GM19372 (cell line): ENCODE data around the gene GPR25.
A peak's percentile ranks its signal among the peaks of the same experiment; 100 is the strongest.

Experiments used
- ATAC-seq: cut with Tn5 transposase; IDR thresholded peaks from one replicate; pipeline ENCODE4 v1.9.1; 2021; ENCODE audit warnings: mild to moderate bottlenecking, low read depth, moderate library complexity; ENCODE audit not compliant: unreplicated experiment

The GPR25 gene

DNA sequence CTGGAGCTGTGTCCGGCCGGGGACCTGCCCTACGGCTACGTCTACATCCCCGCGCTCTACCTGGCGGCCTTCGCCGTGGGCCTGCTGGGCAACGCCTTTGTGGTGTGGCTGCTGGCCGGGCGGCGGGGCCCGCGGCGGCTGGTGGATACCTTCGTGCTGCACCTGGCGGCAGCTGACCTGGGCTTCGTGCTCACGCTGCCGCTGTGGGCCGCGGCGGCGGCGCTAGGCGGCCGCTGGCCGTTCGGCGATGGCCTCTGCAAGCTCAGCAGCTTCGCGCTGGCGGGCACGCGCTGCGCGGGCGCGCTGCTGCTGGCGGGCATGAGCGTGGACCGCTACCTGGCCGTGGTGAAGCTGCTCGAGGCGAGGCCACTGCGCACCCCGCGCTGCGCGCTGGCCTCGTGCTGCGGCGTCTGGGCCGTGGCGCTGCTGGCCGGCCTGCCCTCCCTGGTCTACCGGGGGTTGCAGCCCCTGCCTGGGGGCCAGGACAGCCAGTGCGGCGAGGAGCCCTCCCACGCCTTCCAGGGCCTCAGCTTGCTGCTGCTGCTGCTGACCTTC, 412 bp downstream of the GPR25 start:
- ATAC-seq, result no peak

DNA sequence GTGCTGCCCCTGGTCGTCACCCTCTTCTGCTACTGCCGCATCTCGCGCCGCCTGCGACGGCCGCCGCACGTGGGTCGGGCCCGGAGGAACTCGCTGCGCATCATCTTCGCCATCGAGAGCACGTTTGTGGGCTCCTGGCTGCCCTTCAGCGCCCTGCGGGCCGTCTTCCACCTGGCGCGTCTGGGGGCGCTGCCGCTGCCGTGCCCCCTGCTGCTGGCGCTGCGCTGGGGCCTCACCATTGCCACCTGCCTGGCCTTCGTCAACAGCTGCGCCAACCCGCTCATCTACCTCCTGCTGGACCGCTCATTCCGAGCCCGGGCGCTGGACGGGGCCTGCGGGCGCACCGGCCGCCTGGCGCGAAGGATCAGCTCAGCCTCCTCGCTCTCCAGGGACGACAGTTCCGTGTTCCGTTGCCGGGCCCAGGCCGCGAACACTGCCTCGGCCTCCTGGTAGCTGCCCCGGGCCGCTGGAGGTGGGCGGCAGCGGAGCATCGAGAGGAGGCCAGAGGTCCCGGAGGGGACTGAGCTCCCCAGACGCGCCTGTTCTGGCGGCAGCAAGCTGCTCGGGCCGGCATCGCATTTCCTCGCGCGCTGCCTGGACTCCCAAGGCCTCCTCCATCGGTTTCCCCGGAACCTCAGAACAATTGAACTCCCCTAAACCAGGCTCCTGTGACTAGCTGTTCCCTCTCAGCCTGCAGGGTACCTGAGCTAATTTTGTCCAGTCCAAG, 1.1 kb downstream of the GPR25 start:
- no peak for ATAC-seq

DNA sequence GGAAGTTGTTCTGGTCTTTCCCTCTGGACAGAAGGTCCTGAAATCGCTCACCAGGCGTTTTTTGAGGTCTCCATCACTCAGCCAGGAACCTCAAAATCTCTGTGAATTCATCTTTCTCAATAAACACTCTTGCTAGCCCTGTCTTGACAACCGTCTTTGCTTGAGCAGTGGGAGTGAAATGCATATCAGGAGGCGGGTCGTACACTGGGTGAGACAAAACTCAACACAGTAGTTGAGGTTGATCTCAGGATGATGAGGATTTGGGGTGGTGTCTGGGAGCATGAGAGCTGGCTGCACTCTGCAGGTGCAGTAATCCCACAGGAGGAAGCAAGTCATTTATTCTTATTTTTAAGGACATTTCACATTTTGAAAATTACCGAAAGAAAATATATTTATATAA, 1.9 kb downstream of the GPR25 start:
- no peak for ATAC-seq

DNA sequence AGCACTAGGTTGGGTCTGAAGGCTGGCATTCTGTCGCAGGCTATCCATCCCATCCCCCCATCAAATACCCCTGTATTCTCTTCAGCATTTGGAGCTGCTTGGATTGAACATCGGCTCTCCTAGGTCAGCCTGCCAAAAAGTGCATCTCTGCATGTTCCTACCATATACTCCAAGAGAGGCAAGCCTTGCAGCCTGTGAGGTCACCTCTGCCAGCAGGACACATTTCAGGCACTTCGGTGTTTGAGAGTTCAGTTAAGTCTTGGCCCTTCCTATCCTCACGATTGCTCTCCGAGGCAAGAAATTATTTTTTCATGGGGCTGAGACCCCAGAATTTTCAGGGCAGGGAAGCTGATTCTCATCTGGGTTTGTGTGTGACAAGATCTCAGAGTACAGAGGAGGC, 2.6 kb downstream of the GPR25 start:
- ATAC-seq, result no peak

DNA sequence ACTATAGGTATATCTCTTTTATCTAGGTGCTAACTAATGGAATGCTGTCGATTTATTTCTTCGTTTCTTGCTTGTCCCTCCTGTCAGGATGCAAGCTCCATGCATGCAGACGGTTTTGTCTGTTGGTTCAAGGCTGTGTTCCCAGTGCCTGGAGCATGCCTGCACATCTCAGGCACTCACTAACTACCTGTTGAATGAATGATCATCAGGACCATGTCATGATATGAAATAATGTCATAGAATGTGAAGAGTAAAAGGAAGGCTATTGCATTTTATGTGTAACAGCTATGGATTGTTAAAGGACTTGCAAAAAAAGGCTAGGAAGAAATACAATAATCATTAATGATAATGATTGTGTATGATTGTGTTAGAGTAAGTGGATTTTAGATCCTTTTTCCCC, 4.2 kb downstream of the GPR25 start:
- no peak for ATAC-seq

DNA sequence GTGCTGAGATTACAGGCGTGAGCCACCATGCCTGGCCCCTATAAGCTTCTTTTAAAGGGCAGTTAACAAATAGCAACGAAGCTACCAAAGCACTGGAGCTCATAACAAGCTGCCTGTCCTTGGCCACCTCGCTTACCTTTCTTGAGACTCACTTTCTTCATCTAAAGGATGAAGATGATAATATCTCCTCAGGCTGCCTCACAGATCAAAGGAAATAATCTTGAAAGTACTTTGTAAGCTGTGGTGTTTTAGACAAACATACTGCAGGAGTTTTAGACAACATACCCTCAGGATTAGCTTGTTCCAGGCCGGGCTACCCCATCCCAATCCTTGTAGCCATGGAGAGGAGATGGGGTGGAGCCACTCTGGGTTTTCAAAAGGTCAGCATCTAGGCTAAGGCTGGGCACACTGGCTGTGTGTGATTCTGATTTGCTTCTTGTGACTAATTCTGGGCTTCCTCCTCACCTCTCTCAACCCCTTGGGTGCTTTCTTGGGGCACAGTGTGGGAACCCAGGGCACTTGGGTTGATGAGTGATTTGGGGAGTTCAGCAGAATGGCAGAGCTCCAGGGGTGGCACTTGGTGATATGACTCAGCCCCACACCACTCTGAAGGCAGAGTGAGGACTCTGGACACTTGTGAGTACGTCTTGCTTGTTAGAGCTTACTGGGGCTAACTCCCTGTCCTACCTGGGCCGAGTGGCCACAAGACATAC, 5.2 kb downstream of the GPR25 start:
- no peak for ATAC-seq

DNA sequence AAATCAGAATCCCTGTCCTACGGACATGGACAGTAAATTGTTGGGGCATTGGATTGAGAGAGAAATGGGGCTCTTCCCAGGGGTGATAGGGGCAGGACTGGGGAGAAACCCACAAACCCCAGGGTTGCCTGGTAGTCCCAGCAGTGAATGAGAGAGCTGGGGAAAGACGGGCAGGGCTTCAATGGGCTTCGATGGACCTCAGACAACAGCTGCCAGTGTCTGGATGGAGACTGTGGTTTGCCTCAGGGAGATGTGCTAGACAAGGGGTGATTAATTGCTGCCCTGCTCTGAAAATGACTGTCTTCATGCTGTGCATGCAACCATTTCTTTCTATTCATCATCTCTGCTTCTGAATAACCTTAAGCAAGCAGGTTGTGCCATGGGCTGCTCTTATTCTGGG, 7.4 kb downstream of the GPR25 start:
- no peak for ATAC-seq

DNA sequence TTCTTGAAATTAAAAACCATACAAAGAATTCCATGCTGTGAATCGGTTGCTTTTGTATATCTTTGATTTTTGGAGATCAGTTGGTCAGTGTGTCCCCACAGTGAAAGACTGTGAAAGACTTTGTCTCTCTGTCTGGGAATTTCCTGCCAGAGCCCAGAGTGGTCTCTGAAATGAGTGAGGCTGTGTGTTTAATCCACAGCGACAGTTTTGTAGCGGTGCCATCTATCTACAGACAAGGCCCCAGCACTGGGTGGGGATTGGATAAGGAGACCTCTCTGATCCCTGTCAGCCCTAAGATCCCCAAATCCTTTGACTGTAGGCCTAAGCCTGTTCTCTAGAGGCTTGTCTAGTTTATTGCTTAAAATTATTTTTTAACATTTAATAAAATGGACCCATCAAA, 10.3 kb downstream of the GPR25 start:
- ATAC-seq, result no peak

DNA sequence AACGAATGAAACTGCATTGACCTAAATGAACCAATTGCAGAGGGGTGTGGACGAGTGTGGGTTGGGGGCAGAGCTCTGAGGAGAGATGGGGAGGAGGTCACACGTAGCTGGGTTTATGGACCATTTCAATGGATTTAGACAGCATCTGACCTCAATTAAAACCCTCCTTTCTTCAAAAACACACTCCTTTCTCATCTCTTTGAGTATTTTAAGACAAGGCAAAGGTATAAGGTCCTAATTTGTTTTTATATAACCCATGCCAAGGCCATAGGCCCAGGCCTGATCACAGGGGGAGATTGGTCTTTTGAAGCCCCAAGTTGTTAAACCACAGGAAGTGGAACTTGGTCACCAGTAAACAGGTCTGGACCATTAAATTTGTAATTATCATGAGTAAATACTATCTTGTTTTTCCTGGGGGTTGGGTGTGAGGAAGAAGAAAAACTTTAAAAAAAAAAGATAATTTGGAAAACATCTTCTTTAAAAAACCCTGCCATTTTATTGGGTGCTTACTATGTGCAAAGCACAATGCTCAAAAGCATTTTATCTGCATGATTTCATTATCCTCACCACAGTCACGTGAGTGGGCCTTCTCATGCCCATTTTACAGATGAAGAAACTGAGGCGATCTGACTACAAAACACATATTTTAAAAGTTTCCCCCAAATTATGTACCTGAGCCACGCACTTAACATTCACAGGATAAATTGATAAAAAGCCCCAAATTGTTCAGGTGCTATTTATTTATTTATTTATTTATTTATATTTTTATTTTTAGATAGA, 13.0 kb downstream of the GPR25 start:
- ATAC-seq, result no peak

DNA sequence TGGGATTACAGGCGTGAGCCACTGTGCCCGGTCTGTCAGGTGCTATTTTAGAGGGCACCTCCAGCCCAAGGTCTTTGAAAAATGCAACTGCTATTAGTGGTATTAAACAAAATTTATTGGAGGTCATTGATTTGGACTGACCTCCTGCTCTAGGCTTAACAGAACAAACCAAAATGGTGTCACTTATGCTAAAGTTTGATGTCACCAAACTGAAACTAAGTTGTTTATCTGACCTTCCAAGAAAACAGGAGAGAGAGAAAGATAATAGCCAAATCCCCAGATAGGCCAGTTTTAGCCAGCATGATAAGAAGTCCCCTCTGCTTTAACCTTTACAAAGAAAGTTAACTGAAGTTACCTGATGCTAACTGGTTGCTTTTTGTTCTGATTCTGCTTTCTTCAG, 13.8 kb downstream of the GPR25 start:
- ATAC-seq, result no peak

DNA sequence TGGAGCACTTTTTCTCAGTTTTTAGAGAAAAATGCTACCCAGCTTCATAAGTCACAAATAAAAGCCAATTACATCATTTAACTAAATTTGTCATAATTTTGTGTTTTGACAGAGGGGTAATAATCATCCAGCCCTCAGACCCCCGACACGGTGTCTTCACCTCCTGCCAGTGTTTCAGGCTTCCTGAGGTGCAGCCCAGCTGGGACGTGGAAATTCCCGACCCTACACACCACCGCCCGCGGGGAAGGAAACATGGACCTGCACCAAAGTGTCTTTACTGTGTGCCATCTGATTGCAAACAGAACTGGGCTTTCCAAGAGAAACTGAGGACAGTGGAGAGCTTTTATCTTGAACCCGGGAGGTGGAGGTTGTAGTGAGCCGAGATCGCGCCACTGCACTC, 14.3 kb downstream of the GPR25 start:
- no peak for ATAC-seq

DNA sequence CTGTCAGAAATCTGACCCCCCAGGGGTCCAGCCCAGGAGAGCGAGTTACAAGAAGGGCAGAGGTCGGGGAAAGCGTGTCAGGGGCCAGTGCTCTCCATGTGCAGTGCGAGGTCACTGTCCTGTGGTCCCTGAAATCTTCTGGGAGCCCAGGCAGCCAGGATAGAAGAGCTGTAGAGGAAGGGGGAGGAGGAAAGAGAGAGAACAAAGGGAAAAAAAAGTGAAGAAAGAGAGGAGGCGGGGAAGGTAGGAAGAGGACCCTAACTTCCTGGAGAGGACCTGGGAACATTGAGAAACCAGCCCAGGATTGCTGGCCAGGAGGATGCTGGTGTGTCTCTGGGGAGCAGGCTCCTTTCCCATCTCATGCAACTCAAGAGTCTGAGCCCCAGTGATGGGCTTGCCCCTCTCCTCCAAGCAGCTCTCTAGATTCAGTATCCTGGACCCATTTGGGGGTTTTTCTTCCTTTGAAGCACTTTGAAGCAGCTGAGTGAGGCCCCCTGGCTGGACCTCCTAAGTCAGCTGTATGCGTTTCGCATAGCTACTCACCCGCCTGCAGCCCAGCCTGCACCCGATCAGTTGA, 15.1 kb downstream of the GPR25 start:
- ATAC-seq, result no peak

DNA sequence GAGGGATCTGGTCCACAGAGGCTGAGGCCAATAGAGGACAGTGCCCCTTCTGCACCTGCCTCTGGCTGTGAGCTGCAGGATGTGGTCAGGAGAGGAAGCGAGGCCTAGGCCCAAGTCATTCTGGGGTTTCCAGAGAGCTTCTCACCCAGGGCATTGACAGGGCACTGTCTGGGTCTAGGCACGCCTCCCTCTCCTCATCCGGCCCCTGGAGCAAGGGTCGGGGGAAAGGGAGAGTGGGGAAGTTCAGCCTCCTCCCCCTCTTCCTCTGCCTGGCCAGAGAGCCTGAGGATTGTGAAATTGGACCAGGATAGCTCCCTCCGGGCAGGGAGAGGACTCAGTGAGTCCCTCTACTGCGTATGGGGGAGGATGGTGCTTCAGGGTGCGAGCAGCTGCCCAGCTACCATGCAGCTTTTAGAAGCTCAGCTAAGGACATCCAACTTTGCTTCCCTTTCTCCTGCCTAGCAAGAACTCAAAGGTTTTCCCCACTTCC, 15.6 kb downstream of the GPR25 start:
- ATAC-seq, result peak; percentile 88

DNA sequence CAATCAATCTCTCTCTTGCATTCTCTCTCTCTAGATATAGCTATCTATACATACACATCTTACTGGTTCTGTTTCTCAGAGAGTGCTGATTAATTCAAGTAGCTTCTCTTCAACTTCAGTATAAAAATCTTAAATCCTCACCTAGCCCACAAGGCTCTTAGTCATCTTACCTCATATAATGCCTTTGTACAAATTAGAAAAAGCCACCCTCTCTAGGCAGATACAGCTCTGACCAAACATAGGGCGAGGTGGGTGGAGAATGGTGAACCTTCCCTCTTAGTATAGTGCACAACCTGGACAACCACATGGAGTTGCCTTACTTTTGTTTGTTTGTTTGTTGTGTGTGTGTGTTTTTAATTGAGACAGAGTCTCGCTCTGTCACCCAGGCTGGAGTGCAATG, 16.8 kb downstream of the GPR25 start:
- no peak for ATAC-seq

DNA sequence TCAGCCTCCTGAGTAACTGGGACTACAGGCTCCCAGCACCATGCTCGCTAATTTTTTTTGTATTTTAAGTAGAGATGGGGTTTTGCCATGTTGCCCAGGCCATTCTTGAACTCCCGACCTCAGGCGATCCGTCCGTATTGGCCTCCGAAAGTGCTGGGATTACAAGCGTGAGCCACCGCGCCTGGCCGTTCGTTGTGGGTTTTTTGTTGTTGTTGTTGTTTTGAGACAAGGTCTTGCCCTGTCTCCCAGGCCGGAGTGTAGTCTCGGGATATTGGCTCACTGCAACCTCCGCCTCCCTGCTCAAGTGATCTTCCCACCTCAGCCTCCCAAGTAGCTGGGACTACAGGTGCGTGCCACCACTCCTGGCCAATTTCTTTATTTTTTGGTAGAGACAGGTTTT, 17.2 kb downstream of the GPR25 start:
- no peak for ATAC-seq

DNA sequence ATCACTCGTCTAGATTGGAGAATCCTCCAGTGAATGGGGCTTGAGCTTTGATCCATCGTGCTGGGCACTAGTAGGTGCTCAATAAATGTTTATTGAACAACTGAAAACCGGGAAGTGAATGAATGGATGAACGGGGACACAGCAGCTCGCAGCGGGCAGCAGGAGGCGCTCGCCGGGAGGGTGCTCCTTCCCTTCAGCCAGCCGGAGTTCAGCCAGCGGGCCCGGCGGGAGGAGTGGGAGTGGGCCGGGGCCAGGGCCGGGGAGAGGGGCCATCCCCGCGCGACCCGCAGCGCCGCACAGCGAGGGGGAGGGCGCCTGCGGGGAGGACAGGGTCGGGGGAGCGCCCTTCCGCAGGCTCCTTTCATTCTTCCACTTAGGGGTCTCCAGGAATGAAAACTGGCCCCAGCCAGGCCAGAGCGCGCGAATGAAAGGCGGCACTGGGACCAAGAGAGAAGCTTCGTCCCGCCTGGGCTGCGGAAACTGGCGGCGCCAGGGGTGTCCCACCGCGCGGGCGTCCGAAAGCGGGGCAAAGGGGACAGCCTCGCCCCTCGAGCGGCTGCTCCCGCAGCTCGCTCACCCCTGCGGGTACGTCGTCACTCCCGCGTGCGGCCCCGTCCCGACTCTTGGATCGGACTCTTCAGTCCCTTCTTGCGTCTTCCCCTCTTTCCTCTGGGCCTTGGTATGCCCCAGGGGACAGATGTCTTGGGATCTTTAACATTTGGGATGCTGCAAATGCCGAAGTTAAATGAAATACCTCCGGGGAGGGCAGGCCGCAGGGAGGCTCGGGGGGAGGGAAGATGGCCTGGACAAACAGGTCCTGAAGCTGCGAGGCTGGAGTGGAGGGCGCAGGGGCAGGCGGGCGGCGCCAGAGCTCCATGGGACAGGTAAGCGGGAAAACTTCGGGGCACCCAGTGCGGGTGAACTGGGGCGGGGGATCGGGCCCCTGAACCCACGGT, 18.3 kb downstream of the GPR25 start:
- no peak for ATAC-seq

DNA sequence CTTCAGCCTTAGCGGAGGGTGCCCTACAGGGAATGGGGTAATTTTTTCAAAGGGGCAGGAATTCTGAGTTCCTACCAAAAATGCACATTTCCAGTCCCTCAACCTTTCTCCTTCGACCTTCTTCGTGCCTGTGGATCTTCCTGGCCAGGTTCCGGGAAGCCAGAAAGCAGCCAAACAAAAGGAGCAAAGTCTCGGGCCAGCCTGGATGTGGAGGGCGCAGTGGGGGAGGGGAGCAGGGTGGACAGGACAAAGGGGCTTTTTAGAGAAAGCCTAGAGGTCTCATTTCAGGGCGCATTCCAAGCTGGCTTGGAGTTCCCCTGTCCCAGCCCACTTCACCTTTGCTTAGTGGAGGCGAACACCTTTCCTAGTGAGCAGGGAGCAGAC, 19.0 kb downstream of the GPR25 start:
- ATAC-seq, result no peak

DNA sequence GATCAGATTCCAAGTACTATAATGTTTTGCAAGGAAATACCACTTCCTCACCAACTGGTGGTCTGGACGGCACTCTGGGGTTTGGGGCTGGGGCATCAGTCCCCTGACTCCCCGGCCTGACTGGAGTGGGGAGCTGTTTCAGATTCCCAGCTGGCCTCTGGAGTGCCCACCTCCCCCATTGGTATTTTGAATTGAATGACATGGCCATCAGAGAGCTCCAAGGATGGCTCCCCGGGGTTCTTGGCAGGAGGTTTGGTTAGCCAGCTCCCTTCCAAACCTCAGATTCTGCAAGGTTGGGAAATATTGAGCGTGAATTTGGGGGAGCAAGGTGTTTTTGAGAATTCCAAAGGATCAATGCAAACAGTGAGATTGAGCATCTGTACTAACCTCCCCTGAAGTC, 19.8 kb downstream of the GPR25 start:
- no peak for ATAC-seq

DNA sequence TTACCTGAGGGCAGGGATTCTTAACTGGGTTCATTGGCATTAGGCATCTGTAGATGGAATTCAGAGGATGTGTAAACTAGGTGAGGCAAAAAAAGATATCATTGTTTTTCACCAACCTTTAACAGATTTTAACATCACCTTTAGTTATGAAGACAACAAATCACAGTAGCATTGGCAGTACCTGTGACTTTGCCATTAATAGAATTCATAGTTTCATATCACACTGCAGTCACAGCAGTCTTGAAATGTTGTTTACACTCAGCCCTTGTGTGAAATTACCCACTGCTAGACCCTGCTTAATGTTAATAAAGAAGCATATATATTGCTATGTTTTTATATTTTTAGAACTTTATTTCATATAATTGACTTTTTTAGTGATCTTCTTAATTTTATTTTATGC, 20.2 kb downstream of the GPR25 start:
- ATAC-seq, result no peak

DNA sequence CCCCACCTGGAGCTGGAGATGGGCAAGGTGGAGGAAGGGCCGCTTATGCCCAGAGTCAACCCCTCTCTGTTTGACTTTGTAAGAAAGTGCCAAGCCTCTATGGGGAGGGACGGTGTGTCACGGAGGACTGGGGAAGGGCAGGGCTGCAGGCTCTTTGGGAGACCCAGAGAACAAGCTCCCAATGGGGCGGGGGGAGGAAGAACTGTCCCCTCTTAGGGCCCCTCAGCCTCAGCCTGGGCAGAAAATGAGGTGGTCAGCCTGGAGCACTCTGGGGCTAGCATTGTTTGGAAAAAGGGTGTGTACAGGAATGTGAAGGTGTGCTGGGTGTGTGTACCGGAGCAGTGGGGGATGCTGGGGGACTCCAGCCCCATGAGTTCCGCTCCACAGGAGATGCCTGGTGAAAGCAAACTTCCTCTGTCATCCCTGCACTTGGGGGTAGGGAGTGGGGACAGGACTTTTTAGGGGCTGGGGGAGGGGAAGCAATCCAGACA, 20.7 kb downstream of the GPR25 start:
- no peak for ATAC-seq
